Retinal pigment epithelial cell (primary cell): ENCODE measurements around the gene DAB2IP.

Experiments
- DNase-seq: peaks from one replicate; pipeline ENCODE4 v3.0.0-alpha.2; 2010; ENCODE audit warnings: low read depth
- H3K4me3 ChIP-seq: 2 replicates; pipeline ENCODE4 v1.5.1; 2011; ENCODE audit warnings: mild to moderate bottlenecking, low read length, control low read depth, moderate library complexity
- TF ChIP-seq, protein P1 (sequence below): conservative IDR thresholded peaks from 2 replicates; pipeline ENCODE4 v1.5.1; 2011; ENCODE audit warnings: low read depth, low read length, control low read depth, inconsistent platforms

Gene DAB2IP

DNA sequence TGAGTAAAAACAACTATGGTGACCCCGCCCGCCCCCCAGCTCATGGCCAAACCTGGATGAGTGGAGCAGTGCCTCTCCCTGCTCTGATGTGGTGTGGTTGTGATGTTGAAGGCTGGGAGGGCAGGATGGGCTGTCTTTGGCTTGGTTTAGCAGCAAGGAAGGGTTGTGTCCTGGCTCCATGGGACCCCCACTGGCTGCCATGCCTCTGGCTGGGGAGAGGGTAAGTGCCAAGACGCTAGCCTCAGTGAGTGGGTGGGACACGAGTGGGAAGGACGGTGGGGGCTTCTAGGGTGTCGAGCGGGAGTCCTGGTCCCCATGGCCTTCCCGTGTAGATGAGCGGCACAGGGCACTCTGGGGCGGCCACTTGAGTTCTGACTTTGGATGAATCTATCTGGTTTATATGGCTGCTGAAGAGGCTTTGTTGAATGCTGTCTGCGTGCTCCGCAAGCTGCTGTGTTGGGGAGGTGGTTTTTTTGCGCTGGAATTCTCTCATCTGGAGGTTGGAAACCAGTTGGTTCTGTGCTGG, 50.4 kb downstream of the DAB2IP start:
- no peak overlapping the region for H3K4me3 ChIP-seq
- no peak for DNase-seq
- TF ChIP-seq, protein P1, sequence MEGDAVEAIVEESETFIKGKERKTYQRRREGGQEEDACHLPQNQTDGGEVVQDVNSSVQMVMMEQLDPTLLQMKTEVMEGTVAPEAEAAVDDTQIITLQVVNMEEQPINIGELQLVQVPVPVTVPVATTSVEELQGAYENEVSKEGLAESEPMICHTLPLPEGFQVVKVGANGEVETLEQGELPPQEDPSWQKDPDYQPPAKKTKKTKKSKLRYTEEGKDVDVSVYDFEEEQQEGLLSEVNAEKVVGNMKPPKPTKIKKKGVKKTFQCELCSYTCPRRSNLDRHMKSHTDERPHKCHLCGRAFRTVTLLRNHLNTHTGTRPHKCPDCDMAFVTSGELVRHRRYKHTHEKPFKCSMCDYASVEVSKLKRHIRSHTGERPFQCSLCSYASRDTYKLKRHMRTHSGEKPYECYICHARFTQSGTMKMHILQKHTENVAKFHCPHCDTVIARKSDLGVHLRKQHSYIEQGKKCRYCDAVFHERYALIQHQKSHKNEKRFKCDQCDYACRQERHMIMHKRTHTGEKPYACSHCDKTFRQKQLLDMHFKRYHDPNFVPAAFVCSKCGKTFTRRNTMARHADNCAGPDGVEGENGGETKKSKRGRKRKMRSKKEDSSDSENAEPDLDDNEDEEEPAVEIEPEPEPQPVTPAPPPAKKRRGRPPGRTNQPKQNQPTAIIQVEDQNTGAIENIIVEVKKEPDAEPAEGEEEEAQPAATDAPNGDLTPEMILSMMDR = no peak

DNA sequence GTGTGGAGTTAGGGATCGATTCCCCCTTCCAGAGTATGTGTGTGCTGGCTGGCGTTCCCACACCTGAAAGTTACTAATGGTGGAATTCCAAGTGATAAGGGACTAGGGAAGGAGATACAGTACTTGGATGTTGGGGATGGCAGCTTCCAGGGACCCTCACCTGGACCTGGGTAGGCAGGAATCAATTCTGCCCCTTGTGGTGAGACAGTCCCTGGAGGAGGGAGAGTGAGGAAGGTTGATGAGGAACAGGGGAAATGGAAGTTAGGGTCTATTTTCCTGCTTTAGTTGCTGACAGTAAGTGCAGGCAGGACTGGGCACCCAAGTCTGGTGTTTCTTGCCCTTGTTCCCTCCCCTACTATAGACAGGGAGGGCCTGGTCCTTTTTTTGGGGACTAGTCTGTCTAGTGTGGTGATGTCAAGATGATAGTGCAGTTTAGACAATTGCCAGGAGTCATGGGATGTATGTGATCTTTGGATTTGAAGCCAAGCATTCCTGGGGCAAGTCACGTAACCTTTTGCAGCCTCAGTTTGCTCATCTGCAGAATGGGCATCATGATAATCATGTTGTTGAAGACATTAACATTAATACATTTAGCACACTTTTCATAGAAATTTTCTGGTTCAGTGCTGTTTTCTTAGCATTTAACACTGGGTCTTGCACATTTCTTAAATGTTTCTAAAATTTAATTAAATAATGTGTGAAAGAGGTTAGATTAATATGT, 51.7 kb downstream of the DAB2IP start:
- no peak overlapping the region for H3K4me3 ChIP-seq
- no peak for DNase-seq
- TF ChIP-seq, protein P1 = peak; percentile 42

DNA sequence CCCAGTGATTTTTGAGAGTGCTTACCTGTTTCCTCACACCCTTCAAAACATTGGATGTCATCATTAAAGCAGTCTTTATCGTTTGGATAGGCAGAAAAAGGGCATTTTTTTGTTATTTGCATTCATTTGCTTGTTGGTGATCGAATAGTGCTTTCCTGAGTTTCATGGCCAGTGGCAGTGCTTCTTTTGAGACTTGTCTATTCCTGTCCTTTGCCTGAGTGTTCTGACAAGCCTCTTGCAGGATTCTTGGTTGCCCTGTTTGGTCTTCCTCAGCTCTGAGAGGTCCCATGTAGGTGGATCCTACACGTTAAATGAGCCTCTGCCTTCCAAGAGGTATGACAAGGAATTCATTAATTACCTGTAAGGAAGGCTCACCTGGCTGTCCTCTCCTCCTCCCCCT, 52.8 kb downstream of the DAB2IP start:
- no peak for DNase-seq
- TF ChIP-seq, protein P1 = no peak

DNA sequence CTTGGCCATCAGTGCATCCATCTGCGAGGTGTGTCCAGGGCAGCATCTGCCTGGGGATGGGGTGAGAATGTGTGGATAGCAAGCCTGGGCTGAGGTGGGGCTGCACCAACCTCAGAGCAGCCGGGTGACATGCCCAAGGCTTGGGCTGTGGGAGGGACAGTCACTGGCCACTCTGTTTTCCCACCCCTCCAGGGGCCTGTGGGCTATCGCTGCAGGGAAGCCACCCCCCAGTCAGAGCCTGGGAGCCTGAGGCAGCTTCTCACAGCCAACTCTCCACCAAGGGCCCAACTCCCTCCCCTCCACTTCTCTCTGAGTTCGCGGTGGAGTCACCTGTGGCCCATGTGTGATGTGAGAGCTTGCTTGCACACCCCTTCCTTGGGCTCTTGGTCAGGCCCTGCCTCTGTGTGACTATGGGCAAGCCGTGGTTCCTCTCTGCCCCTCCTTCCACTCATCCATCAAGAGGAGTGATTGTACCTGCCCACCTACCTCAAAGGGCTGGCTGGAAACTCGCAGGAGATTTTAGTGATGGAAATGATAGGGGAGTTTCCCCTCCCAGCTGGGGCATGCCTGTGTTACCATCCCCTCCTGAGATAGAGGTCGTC, 54.8 kb downstream of the DAB2IP start:
- H3K4me3 ChIP-seq = no peak overlapping the region
- TF ChIP-seq, protein P1 = no peak
- DNase-seq = no peak

More for the DNA sequence above, 52.8 kb downstream of the DAB2IP start:
- no peak overlapping the region for H3K4me3 ChIP-seq

DNA sequence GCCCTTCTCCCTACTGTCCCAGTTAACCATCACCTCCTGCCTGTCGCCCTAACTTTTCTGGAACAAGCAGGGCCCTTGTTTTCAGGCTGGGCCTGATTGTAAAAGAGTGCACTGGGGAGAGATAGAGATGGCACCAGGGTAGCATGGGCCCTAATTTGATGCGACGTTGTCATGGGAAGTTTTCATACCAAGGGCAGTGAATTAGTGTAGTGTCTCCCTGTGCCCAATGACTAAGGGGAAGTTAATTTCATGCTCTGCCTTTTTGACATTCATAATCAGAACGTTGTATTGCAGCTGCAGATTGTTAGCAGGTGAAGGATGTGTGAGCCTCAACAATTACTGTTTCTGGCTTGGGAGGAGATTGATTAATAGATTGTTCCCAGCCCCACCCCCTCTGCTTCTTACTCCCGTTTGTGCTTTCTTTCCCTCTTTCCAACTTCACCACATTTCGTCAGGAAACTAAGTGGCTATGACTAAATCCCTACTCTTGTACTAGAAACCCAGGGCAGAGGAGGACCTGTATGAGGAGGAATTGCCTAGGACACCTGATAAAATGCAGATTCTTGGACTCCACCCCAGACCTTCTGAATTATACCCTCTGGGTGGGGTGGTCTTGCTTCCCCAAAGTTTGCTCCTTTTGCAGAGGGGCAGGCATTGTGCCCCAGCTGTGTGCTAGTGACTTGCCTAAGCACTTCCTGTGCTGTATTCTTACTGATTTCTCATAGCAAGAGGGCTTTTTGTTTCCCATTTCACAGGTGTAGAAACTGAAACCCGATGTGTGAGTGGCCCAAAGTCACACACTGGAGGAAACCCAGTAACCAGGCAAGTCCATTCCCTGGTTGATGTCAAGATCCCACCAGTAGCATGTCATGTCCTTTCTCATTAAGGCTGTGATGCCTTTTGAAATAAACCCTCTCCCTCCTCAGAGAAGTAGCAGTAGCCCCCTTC, 56.3 kb downstream of the DAB2IP start:
- TF ChIP-seq, protein P1 = no peak
- H3K4me3 ChIP-seq = no peak overlapping the region
- no peak for DNase-seq

DNA sequence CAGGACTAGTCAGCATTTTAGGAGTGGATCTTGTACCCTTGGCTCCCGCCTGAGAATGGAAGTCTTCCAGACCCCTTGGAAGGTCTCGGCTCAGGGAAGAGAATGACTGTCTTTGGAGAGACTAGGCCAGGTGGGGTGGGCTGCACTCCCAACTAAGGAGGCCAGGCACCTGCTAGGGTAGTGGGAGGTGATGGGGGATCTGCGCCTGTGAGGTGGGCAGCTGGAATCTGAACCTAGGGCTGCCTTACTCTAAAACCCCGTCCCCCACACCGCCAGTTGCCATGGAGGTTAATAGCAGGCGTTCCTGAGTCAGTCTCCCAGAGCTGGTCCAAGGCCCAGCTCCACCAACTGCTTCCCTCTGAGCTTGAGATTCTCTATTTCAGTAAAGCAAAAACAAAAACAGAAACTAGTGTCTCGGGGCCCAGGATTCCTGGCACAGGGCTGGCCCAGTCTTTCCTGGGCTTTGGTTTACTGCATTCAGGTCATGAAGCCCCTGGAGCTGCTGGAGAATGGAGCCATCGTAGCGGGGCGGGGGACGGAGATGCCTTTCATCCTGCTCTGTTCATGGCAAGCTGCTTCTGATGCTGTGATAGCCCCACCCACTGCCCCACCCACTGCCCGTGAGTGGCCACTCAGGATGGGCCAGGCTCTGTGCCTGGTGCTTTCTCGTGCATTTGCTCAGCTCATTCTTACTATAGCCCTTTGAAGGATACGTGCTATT, 57.5 kb downstream of the DAB2IP start:
- no peak for DNase-seq
- TF ChIP-seq, protein P1 = no peak
- no peak overlapping the region for H3K4me3 ChIP-seq
